GM18499 (cell line): ENCODE data around the gene SPSB1.

Experiments
- ATAC-seq: cut with Tn5 transposase; IDR thresholded peaks from one replicate; pipeline ENCODE4 v1.9.1; 2021; ENCODE audit warnings: moderate number of reproducible peaks; ENCODE audit not compliant: insufficient read depth, unreplicated experiment

The SPSB1 gene

DNA sequence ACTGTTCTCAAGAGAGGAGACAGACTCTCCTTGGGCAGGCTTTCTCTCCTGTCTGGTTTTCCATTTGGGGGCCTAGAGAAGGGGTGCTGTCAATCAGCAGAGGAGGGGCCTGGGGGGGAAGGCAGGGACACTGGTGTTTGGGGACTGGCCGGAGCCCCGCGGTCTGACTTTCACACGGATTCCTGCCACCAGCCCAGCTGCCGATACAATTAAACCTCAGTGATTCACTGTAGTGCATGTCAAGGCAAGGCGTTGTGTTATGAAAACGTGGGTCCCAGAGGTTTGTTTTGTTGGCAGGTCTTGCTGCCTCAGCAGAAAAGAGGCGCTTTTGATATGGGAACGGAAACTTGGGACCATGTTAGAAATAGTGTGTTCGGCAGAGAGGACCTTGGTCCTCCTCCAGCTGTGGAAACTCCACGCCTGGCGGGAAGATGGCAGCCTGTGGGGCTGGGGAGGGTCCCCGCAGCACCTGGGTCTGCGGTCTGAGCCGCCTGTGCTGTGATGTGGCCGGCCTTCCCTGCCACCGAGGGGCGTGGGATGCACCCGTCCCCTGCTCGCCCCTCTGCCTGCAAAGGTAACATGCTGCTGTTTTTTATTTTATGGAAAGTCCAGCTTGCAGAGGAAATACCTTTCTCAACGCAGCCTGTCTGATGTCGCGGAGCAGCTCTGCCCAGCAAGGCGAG is 47.6 kb downstream of the SPSB1 start:
- ATAC-seq = no peak

DNA sequence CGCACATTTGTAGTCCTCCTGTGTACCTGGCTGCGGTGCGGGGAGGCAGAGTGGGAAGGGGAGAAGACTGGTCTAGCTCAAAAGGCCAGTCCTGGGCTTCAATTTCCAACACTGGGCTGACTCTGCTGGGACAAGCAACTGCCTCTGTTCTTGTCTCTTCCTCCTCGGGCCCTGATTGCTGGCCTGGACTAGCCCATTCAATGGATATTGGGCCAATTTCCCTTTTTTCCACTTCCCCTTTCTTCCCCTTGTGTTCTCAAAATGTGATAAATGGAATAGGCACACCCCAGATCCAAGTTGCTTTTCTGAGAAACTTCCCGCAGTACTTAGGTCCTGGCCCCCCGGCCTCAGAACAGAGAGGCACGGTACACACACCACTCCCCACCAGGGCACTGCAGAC is 48.2 kb downstream of the SPSB1 start:
- ATAC-seq = no peak

GRCh38 chr1:9341301-9341845 is 48.7 kb downstream of the SPSB1 start:
- no peak for ATAC-seq

GRCh38 chr1:9343269-9343668 is 50.6 kb downstream of the SPSB1 start:
- no peak for ATAC-seq

DNA sequence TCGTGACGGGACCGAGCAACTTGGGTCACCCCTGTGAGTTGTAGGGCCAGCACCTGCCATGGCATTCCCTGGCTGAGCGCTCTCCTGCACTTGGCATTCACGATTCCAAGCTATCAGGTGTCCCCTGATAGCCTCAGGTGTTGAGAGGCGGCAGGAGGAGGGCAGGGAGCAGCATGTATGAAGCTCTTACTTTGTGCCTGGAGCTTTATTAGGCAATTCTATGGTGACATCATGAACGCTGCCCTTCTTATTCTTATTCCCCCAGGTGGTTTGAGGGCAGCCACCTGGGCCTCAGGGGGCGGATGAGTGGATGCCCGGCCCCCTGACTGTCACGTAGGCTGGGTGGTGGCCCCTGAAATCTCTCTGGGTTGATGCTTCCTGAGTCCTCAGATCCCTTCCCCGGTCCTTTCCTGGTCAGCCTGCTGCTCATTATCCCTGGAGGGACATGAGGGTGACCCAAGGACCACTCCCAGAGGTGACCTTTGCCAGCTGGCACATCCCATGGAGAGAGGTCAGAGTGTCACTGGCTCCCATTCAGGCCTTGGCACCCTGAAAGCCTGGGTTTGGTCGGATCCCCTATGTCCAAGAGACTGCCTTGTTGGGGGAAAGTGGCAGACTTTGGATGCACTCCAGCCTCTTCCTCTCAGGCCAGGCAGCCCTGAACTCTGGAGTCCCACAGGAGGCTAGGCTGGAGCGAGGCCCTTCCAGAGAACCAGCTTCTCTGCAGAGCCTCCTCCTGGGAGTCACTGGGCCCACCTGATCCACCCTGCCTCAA is 51.9 kb downstream of the SPSB1 start:
- no peak for ATAC-seq

DNA sequence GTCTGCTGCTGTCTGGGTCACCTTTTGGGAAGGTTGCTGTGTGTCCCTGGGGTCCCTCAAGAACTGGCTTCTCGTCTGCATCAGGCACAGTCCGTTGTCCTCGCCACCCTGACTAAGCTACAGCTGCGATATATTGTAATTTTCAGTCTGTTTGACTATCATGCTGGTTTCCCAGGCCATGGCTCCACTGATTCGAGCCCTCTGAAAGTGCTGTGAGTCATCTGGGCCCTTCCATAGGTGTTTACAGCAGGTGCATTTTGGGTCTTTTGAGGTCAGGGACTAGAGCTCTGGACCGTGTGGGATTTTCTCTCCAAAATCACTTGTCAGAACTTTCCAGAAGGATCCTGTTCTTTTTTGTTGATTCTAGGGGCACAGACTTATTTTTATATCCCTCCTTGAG is 52.8 kb downstream of the SPSB1 start:
- ATAC-seq = no peak

- ATAC-seq = no peak
Observed at GRCh38 chr1:9345922-9346321, 53.2 kb downstream of the SPSB1 start.

- ATAC-seq = no peak
Observed at GRCh38 chr1:9346566-9346965, 53.9 kb downstream of the SPSB1 start.

- no peak for ATAC-seq
Observed at GRCh38 chr1:9347095-9347850, 54.6 kb downstream of the SPSB1 start.

DNA sequence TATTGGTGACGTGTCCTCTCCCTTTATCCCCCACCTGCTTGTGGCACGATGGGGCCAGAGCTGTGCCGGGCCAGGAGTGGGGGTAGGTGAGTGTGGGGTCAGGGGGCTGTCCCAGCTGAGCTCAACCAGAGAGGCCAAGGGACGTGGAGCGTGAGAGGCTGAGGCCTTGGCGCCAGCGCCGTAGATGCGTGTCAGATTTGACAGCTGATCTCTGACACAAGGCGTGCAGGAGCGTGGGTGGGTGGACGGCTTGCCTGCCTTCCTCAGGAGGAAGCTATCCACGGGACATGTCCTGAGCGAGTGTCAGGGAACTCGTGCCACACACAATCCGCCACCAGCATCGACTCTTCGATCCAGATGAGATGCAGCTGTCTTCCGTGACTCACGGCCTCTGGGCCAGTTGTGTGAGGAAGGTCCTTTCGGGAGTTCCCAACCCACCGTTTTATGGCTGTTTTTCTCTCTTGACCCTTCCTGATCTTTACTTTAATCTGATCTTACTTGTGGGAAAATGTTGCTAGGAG is 56.7 kb downstream of the SPSB1 start:
- no peak for ATAC-seq

DNA sequence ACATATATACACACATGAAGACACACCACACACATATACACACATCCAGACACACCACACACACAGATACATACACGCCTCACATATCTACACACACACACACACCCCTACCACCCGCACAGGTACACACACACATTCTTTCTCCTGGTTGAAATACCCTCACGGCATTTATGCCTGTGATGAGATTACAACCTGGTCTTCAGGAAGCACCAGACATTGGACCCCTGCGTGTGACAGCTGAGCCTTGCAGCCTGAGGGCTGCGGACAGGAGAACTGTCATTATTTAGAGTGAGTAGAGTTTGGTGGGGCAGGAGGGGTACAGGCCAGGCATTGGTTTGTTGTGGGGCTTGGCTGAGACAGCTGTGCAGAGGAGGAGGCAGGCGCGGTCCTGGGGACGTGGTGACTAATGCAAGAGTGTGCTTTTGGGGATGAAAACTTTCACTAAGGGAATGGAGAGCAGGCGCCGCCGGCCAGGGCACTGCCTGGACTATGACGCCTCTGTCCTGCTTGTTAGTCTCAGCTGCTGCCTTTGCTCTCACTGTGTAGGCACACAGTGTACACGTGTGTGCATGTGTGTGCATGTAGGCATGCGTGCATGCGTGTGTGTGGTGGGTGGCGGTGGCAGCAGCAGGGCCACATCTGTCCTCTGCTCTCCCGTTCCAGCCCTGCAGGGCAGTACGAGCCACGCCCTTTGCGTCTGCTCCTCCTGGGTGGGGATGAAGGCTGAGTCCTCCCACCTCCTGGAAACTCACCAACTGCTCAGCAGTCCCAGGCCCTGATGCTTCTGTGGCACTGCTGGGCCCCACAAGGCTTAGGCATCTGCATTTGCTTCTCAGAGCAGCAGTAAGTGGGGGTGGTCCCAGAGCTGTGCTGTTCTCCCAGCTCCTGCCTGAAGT is 57.6 kb downstream of the SPSB1 start:
- ATAC-seq = no peak

DNA sequence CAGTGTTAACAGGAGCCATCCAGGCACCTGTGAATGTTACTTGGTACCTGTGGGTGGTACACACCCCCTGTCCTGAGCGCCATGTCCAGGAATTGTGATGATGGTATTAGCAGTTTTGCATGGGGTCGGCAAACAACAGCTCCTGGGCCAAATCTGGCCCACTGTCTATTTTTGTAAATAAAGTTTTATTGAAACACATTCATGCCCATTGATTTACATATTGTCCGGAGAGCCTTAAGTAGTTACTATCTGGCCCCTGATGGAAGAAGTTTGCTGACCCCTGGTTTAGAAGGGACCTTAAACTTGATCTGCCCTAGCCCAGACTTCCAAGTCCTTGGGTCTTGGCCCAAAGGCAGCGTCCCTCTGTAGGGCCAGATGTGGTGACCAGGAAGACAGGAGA is 58.3 kb downstream of the SPSB1 start:
- ATAC-seq = no peak

- ATAC-seq = no peak
Observed at GRCh38 chr1:9351654-9352271, 59.1 kb downstream of the SPSB1 start.

DNA sequence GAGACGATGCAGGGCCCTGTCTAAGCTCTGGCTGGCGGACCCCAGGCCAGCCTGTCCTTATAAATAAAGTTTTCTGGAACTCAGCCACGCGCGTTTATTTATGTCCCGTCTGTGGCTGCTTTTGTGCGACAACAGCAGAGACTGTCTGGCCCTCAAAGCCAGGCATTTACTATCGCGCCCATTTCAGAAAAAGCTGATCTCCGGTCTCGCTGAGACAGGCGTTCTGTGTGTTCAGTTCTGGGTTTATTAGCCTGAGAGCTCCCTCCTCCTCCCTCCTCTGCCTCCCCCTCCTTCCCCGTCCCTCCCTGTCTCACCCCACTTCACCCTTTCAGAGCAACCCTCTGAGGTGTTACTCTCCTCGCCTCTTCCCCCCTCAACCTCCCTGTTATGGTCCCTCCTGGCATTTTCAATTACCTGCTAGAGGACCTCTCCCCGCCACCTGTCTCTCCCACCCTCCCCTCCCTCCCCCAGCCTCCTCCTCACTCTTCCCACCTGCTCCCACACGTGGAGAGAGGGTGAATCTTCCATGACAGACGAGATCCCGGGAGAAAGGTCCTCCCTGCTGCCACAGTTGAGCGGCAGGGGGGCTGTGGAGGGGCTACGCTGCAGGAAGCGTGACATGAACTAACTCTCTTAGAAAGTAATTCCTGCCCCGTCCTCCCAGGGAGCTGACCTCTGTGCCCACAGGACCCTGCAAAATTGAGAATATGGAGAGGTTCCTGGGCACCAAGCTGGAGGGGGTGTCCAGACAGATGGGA is 59.9 kb downstream of the SPSB1 start:
- ATAC-seq = no peak

GRCh38 chr1:9355503-9355902 is 62.8 kb downstream of the SPSB1 start:
- ATAC-seq = no peak

- no peak for ATAC-seq
Observed at GRCh38 chr1:9356021-9356420, 63.3 kb downstream of the SPSB1 start.

DNA sequence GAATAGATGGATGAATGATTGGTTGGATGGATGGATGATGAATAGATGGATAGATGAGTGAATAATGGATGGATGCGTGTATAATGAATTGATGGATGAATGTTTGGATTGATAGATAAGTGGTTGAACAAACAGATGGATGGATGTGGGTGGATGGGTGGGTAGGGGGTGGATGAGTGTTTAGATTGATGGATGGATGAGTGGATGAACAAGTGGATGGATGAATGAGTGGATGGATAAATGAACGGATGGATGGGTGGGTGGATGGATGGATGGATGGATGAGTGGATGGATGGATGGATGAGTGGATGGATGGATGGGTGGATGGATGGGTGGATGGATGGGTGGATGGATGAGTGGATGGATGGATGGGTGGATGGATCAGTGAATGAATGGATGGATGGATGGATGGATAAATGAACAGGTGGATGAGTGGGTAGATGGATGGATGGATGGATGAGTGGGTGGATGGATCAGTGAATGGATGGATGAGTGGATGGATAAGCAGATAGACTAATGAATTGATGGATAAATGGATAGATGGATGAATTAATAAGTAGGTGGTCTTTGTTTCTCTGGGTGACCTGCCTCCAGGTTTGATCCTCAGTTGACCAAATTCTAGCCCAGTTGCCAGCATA is 64.3 kb downstream of the SPSB1 start:
- ATAC-seq = no peak

DNA sequence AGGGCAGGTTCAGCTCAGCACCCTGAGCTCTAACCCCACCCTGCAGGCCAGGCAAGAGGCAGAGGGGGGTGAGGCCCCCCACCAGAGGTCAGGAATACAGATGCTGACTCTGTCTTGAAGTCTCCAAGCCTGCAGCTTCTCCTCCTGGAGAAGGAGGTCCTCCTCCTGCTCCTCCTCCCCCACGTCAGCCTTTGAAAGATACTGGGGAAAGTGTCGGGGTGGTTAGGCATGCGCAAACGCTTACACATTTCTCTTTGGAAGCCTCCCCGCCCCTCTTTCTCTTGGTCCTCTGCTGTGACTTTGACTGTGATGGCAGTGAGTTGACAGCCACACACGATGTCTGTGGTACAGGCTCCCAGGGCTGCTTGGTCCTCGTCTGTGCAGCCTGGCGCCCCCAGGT is 65.3 kb downstream of the SPSB1 start:
- ATAC-seq = no peak
